Left ventricle myocardium inferior (tissue), 1 donor: ENCODE measurements around the gene B3GLCT. TPM values are rescaled to one million over a fixed set of nuclear protein-coding genes. Genes with fewer than 3 reads are reported as not detected.

ENCODE experiments used
- DNase-seq: peaks from one replicate; pipeline ENCODE4 v3.0.0-alpha.2; 2020
- H3K27ac ChIP-seq: fragments of 200-600 bp; replicated peaks from 2 replicates; pipeline ENCODE4 v1.8.0; 2021
- H3K27me3 ChIP-seq: fragments of 200-600 bp; 2 replicates; pipeline ENCODE4 v1.8.0; 2021; ENCODE audit warnings: low read depth
- H3K36me3 ChIP-seq: fragments of 200-600 bp; 2 replicates; pipeline ENCODE4 v1.8.0; 2021
- H3K4me1 ChIP-seq: fragments of 200-600 bp; 2 replicates; pipeline ENCODE4 v1.8.0; 2021
- H3K4me3 ChIP-seq: fragments of 200-600 bp; 2 replicates; pipeline ENCODE4 v1.8.0; 2021; ENCODE audit warnings: mild to moderate bottlenecking, moderate library complexity
- H3K9me3 ChIP-seq: fragments of 200-600 bp; replicated peaks from 2 replicates; pipeline ENCODE4 v1.8.0; 2021
- intact Hi-C: fragments of 100-400 bp; cut with micrococcal nuclease; formaldehyde crosslinking; loops from one replicate; pipeline ENCODE4 v1.11.0; 2022
- total RNA-seq: library from RNA; stranded (reverse); fragmentation: NEBNext Ultra II Directional; extraction: Animal tissue kit (Norgen Biotek cat#: 25700); gene quantifications from one replicate; pipeline ENCODE4 v1.2.1, GENCODE V29; 2021
- TF ChIP-seq, protein P1 (sequence below): fragments of 200-600 bp; IDR thresholded peaks from 2 replicates; pipeline ENCODE4 v1.8.0; 2021; ENCODE audit warnings: antibody characterized with exemption, mild to moderate bottlenecking, borderline replicate concordance
- donor health status: DM: no; HTN: yes; CAD: no; lungs with severe emphysema.

B3GLCT gene
- total RNA-seq, 1 donor from 2014 or later, result 19.5 TPM

DNA sequence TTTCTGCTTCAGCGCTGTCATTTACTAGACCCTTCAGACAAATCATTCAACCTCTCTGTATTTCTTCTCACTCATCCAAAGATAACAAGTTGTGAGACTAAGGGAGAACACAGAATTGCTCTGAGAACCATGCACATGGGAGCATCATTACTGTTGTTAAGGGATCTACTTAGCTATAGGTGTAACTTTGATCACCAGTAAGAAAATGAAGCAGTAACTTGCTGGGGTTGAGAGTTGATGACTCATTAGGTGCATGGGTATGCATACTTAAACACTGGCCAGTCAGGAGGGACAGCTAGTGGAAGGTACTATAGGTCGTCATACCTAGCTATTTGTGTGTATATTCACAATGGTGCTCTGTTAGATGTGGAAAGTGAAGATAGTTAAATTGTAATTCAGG, 61.5 kb downstream of the B3GLCT start:
- no peak for DNase-seq
- Histone ChIP-seq H3K4me3 (no peak overlapping the region), H3K27ac (no peak overlapping the region), H3K4me1 (peaks cover 11% of the 10 kb centered on the region), H3K9me3 (peaks cover 33% of the 10 kb centered on the region), H3K36me3 (peaks cover 54% of the 10 kb centered on the region), H3K27me3 (no peaks in the 10 kb centered on the region)
- intact Hi-C loops, result no loop called here
- TF ChIP-seq, protein P1, sequence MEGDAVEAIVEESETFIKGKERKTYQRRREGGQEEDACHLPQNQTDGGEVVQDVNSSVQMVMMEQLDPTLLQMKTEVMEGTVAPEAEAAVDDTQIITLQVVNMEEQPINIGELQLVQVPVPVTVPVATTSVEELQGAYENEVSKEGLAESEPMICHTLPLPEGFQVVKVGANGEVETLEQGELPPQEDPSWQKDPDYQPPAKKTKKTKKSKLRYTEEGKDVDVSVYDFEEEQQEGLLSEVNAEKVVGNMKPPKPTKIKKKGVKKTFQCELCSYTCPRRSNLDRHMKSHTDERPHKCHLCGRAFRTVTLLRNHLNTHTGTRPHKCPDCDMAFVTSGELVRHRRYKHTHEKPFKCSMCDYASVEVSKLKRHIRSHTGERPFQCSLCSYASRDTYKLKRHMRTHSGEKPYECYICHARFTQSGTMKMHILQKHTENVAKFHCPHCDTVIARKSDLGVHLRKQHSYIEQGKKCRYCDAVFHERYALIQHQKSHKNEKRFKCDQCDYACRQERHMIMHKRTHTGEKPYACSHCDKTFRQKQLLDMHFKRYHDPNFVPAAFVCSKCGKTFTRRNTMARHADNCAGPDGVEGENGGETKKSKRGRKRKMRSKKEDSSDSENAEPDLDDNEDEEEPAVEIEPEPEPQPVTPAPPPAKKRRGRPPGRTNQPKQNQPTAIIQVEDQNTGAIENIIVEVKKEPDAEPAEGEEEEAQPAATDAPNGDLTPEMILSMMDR, result no peak

- peaks cover 27% of the 10 kb centered on the region for H3K4me1 ChIP-seq
- no peaks in the 10 kb centered on the region for H3K27me3 ChIP-seq
- TF ChIP-seq, protein P1, result no peak
- no peak overlapping the region for H3K27ac ChIP-seq
- intact Hi-C loops, result no loop called here
- DNase-seq, result no peak
- no peak overlapping the region for H3K4me3 ChIP-seq
- peaks cover 12% of the 10 kb centered on the region for H3K9me3 ChIP-seq
- peaks cover 44% of the 10 kb centered on the region for H3K36me3 ChIP-seq
Observed at GRCh38 chr13:31263346-31263745, 63.6 kb downstream of the B3GLCT start.

DNA sequence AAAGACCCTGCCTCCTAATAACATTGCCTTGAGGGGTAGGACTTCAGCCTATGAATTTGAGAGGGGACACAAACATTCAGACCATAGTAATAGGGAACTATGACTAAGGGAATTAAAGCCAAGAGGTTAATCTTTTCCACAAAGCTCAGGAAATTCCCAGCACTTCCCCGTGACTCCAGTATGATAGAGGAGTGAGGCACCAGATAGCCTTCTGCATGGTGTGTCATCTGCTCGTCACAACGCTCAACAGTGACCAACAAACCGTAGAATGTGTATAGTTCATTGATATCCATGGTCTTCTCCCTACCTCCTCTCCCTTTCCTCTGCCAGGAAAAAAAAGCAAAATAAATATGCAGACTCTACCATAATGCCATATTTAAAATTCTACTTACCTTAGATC, 64.4 kb downstream of the B3GLCT start:
- peaks cover 41% of the 10 kb centered on the region for H3K36me3 ChIP-seq
- intact Hi-C loops, result no loop called here
- TF ChIP-seq, protein P1, result no peak

DNA sequence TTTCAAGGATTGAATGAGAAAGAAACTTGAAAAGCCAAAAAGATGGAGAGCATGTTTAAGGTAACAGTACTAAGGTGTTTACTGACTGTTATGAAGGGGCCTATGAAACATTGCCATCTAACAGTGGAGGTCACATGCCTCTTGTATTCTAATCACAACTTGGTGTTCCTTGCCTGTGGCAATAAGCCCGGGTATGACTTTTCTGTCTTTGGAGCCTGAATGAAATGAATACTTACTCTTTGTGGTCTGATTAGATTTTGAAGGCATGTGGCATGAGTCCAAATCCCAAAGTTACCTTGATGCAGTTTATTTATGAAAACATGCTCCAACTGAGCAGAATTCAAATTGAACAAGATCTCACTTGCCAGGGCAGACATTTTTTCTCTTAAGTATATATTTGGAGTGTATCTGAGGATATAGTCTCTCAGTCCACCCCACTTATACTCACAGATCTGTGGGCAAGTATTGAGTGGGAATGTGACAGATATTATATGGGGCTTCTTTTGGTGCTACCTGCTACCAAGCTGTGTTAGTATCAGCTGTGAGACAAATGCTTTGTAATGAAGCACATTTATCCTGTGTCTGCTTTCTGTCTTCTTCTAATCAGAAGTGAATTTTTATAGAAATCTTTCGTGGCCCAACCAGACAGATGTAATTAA, 67.5 kb downstream of the B3GLCT start:
- Histone ChIP-seq H3K27me3 (no peaks in the 10 kb centered on the region), H3K27ac (peak overlapping the region; percentile 76), H3K9me3 (peaks cover 24% of the 10 kb centered on the region), H3K4me1 (peaks cover 27% of the 10 kb centered on the region), H3K4me3 (no peak overlapping the region), H3K36me3 (peaks cover 43% of the 10 kb centered on the region)
- intact Hi-C loops, result no loop called here
- DNase-seq, result no peak
- TF ChIP-seq, protein P1, result no peak

More for the DNA sequence above, 64.4 kb downstream of the B3GLCT start:
- no peaks in the 10 kb centered on the region for H3K27me3 ChIP-seq
- H3K9me3 ChIP-seq, result peaks cover 5% of the 10 kb centered on the region
- H3K4me3 ChIP-seq, result no peak overlapping the region
- no peak overlapping the region for H3K27ac ChIP-seq
- H3K4me1 ChIP-seq, result peaks cover 27% of the 10 kb centered on the region
- no peak for DNase-seq

DNA sequence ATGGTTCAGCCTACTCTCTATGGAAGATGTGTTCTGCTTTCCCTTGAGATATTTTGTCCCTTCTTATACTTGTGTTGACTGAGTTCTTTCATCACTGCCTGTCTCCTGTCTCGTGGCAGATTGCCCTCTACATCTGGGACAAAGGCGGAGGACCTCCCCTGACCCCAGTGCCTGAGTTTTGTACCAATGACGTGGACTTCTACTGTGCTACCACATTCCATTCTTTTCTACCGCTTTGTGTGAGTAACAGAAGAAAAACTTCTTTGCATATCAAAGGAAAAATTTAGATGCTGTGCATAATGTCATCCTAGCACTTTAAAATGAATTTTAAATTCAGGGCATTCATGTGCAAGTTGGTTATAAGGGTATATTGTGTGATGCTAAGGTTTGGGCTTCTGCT, 74.6 kb downstream of the B3GLCT start:
- peak; percentile 30 for DNase-seq
- TF ChIP-seq, protein P1, result no peak
- H3K27ac ChIP-seq, result peak overlapping the region; percentile 9

More for the DNA sequence above, 74.6 kb downstream of the B3GLCT start:
- Histone ChIP-seq H3K27me3 (no peaks in the 10 kb centered on the region), H3K4me1 (peaks cover 16% of the 10 kb centered on the region), H3K9me3 (peaks cover 27% of the 10 kb centered on the region), H3K4me3 (no peak overlapping the region), H3K36me3 (peaks cover 47% of the 10 kb centered on the region)
- intact Hi-C loops, result no loop called here
